ENCODE measurements around the gene CACNA1A. TPM values are rescaled to one million over a fixed set of nuclear protein-coding genes. Genes with fewer than 3 reads are reported as not detected.
"Not testable (repeated sequence)": the region's sequence is repeated elsewhere in the genome, so short reads cannot be mapped to it uniquely, and the experiment has no call there.

The CACNA1A gene
- total RNA-seq, 1 donor from 2014 or later: 26.7 TPM

DNA sequence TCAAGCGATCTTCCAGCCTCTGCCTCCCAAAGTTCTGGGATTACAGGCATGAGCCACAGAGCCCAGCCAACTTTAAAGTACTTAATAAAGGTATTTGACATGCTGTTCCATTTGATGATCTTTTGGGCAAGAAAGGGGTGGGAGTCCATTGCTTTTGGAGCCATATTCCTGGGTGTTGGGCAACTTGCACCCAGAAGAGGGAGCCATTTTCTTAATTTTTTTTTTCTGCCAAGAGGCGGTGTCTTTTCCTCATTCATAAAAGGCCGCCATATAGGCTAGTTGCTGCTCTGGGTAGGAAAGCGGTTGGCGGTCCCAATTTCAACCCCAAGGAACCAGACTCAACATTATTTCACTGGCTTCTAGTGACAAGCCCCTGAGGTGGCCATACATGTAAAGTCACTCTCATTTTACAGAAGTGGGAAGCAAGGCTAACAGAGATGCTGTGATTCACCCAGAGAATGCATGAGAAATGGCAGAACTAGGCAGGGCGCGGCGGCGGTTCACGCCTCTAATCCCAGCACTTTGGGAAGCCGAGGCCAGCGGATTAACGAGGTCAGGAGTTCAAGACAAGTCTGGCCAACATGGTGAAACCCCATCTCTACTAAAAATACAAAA, 139.6 kb downstream of the CACNA1A start:
- no peak for DNase-seq (ENCODE audit: low spot score)

GRCh38 chr19:13363954-13364353, 142.3 kb downstream of the CACNA1A start:
- no peak for DNase-seq (ENCODE audit: low spot score)

DNA sequence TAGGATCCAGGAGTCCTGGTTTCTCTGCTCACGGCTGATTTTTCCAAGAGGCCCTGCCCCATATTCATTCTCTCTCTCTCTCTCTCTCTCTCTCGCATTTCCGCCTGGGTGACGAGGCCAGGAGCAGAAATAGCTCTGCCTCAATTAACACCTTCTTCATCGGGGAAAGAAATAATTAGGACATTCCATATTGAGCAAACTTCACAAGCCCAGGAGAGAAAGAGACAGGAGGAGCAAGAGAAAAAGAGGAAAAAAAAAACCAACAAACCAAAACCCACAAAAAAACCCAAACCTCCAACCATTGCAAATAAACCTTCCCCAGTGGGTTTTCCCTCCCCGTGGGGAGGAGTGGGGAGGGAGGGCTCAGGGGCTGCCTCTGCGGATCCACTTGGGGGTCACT, 143.0 kb downstream of the CACNA1A start:
- no peak for DNase-seq (ENCODE audit: low spot score)

- no peak for DNase-seq (ENCODE audit: low spot score)
These were observed 143.6 kb downstream of the CACNA1A start for GRCh38 chr19:13362668-13363067.

- not testable (repeated sequence) for DNase-seq (ENCODE audit: low spot score)
These were observed 144.6 kb downstream of the CACNA1A start for GRCh38 chr19:13361726-13362125.

DNA sequence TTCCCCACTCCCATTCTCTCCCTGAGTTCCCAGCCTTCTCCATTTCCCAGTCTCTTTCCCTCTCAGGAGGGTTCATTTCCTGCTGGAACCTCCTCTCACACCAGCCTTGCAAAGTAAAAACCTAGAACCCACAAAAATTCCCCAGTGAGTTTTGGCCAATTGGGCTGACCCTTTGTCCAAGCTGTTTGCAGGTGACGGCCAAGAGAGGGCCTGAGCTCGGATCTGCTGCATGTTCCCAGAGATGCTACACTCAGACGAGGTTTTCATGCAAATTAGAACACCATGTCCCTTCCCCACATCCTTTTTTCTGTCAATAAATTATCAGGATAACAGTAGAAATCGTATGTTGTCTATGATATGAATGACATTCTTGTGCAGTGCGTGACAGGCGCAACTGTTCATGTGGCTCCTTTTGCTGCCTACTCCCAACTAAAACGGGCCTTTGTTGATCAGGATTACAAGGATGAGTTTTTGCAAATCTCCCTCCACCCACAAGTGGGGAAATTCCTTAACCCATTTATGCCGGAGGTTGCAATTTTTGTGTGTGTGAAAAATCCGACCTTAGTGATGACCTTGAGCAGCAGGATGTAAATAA, 149.5 kb downstream of the CACNA1A start:
- no peak for DNase-seq (ENCODE audit: low spot score)

- DNase-seq (ENCODE audit: low spot score): no peak
These were observed 150.1 kb downstream of the CACNA1A start for GRCh38 chr19:13356185-13356584.

DNA sequence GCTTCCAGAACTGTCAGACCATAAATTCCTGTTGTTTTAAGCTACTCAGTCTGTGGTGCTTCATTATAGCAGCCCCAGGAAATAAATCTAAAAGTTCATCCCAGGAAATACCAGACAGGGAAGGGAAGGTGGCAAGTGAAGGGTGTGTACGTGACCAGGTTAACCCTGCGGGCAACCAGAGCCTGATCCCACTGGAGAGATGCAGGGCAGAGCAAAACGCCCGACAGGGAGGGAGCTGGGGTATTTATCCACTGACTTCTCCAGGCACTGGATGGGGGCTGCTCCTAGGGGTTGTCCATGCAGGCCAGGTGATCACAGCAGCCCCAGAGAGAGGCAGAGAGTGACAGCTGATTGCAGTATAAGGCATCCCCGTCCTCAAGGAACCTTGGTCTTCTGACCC, 150.9 kb downstream of the CACNA1A start:
- DNase-seq (ENCODE audit: low spot score): no peak

DNA sequence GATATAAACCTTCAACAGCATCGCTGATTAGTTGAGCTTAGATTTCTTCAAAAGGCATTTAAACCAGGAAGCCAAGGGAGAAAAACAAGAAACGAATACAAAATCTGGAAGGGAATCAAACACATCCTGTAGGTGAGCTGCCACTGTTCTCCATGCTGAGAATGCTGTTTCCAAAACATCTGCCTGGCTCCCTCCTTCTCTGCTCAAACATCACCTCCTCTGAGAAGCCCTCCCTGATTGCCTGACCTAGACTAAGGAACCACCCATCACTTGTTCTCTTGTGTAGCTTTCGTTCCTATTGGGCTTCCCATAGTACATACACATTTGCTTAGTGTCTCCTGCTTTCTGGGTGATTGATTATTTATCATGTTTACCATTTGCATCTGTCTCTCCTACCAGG, 152.7 kb downstream of the CACNA1A start:
- DNase-seq (ENCODE audit: low spot score): no peak

DNA sequence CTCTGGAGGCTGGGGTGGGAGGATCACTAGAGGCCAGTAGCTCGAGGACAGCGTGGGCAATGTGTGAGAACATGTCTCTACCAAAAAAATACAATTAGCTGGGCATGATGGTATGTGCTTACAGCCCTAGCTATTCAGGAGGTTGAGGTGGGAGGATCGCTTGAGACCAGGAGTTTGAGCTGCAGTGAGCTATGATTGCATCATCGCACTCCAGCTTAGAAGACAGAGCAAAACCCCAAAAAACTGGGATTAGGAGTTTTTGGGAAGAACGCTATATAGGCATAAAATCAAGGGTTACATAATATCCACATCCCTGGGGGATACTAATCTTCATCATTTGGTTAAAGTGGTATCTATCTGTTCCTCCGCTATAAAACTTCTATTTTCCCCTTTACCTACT, 155.5 kb downstream of the CACNA1A start:
- no peak for DNase-seq (ENCODE audit: low spot score)

DNA sequence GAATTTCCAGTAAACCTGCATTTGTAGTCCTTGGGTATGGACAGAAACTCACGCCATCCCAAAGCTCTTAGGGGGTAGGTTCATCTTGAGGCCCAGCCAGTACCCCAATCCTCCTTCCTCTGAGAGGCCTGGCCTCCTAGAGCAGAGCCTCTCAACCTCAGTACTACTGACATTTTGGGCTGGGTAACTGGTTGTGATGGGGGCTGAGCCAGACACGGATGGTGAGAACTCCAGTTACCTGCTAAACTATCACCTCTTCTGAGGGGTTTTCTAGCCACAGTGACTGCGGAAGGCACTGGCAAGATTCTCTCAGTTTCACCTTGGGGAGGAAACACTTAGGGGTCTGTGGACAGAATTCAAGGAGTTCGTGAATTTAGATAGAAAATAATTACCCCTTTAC, 156.2 kb downstream of the CACNA1A start:
- DNase-seq (ENCODE audit: low spot score): no peak

DNA sequence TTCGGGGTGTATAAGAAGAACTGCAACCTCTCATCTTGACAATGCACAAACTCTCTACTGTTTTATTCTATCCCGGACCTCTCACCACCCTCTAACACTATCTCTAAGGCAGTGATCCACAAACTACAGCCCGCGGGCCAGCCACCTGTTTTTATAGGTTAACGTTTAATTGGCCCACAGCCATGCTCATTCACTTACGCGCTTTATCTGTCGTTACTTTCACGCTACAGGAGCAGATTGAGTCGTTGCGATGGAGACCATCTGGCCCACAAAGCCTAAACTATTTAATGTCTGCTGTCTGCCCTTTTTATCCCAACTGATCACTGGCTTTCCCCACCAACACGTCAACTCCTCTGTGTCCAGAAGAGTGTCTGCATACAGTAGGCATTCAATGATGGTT, 158.9 kb downstream of the CACNA1A start:
- DNase-seq (ENCODE audit: low spot score): no peak

DNA sequence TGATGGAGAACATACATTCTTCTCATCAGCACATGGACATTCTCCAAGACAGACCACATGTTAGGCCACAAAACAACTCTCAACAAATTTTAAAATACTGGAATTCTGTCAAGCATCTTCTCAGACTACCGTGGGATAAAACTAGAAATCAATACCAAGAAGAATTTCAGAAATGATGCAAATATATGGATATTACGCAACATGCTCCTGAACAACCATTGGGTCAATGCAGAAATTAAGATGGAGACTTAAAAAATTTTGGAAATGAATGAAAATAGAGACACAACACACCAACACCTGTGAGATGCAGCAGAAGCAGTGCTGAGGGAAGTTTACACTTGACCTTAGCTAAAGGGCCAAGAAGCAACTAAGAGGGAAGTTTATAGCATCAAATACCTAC, 162.8 kb downstream of the CACNA1A start:
- no peak for DNase-seq (ENCODE audit: low spot score)

- no peak for DNase-seq (ENCODE audit: low spot score)
These were observed 163.6 kb downstream of the CACNA1A start for GRCh38 chr19:13342672-13343071.

GRCh38 chr19:13339869-13340268, 166.4 kb downstream of the CACNA1A start:
- DNase-seq (ENCODE audit: low spot score): no peak

GRCh38 chr19:13337181-13337580, 169.1 kb downstream of the CACNA1A start:
- DNase-seq (ENCODE audit: low spot score): no peak

- DNase-seq (ENCODE audit: low spot score): no peak
These were observed 171.3 kb downstream of the CACNA1A start for GRCh38 chr19:13334801-13335481.

DNA sequence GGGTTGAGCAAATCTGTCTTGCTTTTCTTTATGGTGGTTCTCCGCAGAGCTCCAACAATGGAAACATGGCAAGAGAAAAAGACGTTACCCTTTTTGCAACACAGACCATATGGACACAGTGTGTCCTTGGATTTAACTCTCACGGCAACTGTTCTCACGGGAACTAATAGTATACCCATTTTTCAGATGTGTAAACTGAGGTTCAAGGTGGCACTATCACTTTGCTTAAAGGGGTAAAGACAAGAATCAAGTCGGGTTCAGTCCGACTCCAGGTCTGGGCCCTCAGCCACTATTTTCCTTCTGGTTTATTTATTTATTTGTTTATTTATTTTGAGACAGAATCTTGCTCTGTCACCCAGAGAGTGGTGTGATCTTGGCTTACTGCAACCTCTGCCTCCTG, 176.0 kb downstream of the CACNA1A start:
- no peak for DNase-seq (ENCODE audit: low spot score)

GRCh38 chr19:13329766-13330165, 176.5 kb downstream of the CACNA1A start:
- no peak for DNase-seq (ENCODE audit: low spot score)

DNA sequence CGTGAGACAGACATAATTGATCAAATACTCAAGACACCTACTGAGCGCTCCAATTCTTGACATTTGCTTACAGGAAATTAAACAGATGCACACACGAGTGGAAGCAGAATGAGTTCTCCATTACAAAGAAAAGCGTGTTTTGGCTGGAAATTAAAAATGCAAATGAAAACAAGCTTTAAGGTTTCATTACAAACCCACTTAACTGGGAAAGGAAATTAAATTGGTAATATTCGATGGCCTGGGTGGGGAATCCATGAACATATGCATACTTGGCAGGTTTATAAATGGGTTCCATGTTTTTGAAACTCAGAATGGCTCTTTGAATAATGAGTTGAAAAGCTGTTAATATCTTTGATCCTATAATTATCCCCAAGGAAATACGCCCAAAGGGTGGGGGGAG, 178.0 kb downstream of the CACNA1A start:
- DNase-seq (ENCODE audit: low spot score): no peak

DNA sequence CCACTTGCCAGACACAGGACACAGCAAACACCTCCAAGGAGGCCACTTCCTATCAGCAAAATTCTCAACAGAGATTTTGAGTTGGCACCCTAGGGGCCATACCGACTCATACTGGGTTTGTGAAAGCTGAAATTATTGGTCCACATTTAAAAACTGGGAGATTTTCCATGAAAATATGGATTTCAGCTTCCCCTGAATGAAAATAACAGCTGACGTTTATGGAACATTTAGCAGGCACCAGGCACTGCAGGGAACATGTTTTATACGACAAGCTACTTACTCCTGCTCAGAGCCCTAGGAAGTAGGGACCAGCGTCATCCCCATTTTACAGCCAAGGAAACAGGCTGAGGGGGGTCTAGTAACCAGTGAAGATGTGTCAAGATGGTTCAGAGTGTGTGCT, 186.8 kb downstream of the CACNA1A start:
- no peak for DNase-seq (ENCODE audit: low spot score)

DNA sequence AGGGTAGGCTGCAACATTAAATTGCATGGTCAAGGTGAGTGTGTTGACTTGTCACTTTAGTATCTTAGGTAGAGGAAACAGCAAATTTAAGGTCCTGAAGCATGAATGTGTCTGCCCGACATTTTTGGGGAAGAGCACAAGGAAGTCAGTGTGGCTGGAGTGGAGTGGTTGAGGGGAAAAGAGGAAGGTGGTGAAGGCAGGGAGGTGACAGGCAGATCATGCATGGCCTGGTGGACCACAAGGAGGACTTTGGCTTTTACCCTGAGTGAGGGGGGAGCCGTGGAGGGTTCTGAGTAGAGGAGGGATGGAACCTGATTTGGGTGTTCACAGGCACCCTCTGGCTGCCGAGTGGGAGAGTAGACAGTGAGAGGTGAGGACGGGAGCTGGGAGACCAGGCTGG, 188.1 kb downstream of the CACNA1A start:
- DNase-seq (ENCODE audit: low spot score): no peak

DNA sequence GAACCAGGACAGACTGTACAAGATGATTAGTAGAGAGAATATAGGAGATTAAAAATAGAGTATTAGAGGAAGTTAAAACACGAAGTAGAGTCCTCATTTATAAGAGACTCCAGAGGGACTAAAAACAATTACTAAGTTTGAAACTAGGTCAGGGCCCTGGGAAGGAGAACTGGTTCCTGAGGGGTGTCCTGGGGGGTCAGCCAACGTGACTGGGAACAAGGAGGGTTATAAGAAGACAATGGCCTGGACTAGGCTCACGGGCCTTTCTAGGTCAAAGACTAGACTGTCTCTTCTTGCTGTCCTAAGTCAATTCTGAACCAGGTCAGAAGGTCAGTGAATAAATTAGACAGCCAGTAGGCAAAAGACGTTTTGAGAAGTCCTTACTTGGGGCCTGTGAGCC, 190.8 kb downstream of the CACNA1A start:
- no peak for DNase-seq (ENCODE audit: low spot score)

Data from umbilical cord (tissue), 2 donors.